ENCODE data around the gene KCNJ15. TPM values are rescaled to one million over a fixed set of nuclear protein-coding genes. Genes with fewer than 3 reads are reported as not detected.
A peak's percentile ranks its signal among the peaks of the same experiment; 100 is the strongest.
"Not testable (repeated sequence)": the region's sequence is repeated elsewhere in the genome, so short reads cannot be mapped to it uniquely, and the experiment has no call there.

KCNJ15 gene
- total and polyA plus RNA-seq, 2 experiments from 2014 or later, result not detected

DNA sequence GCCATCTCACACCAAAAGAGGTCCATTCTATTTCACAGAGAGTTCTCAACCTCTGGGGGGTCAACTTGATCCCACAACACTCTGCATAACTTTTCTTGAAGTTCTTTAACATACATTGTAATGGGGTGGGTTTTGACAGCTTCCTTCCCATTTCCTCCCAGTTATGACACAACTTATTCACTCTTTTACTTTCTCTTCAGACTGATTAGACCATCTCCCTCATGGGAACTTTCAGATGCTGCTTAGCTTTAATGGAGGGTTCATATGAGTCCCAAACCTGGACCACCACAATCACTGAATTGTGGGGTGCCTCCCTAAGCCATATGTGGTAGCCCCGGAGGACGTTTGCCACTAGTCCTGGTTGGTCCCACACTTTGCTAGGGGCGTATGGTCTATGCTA lies 28.3 kb upstream of the KCNJ15 start:
- Histone ChIP-seq H3K36me3 (no peaks in the 10 kb centered on the region), H3K27me3 (no peaks in the 10 kb centered on the region), H3K27ac (no peak overlapping the region), H3K9me3 (ENCODE audit: low read depth) (no peaks in the 10 kb centered on the region), H3K4me3 (no peak overlapping the region), H3K4me1 (ENCODE audit: low read depth) (no peaks in the 10 kb centered on the region)
- no peak for DNase-seq (ENCODE audit: low read depth in 1 of 2, low spot score in 1 of 2)
- TF ChIP-seq CTCF (IDR thresholded peaks at IDR 0.05; ENCODE audit: low read depth, low read length), result no peak

DNA sequence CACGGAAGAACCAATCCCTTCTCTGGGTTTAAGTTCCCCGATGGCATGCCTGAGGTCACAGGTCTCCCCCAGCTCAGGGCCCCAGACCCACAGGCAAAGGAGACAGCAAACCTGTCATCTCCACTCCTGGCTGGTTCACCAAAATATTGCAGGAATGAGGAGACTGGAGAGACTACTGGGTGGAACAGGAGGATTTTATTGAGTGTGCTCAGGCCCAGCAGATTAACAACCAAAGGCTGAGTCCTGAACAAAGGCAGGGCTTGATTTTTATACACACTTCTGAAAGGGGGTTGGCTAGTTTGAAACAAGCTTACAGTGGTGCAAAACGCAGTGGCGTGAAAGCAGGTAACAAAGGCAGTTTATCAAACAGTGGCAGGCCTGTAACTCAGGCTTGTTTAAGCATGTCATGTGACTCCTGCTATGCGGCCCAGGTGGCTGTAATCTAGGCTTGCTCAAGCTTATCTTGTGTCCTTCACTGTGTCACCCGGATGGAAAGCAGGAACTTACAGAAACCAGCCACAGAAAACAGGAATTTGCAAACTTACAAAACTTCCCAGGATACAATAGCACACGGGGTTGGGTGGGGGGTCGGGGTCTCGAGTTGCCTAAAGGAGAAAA lies 27.4 kb upstream of the KCNJ15 start:
- no peaks in the 10 kb centered on the region for H3K4me1 ChIP-seq (ENCODE audit: low read depth)
- no peak for TF ChIP-seq CTCF (IDR thresholded peaks at IDR 0.05; ENCODE audit: low read depth, low read length)
- no peaks in the 10 kb centered on the region for H3K27me3 ChIP-seq
- no peak overlapping the region for H3K4me3 ChIP-seq
- no peaks in the 10 kb centered on the region for H3K36me3 ChIP-seq
- no peak overlapping the region for H3K27ac ChIP-seq
- H3K9me3 ChIP-seq (ENCODE audit: low read depth), result no peaks in the 10 kb centered on the region
- DNase-seq (ENCODE audit: low read depth in 1 of 2, low spot score in 1 of 2), result peak in 1 of 2 donors; percentile 21

- Histone ChIP-seq H3K36me3 (no peaks in the 10 kb centered on the region), H3K9me3 (ENCODE audit: low read depth) (no peaks in the 10 kb centered on the region), H3K4me3 (no peak overlapping the region), H3K27ac (no peak overlapping the region), H3K4me1 (ENCODE audit: low read depth) (no peaks in the 10 kb centered on the region), H3K27me3 (no peaks in the 10 kb centered on the region)
- no peak for TF ChIP-seq CTCF (IDR thresholded peaks at IDR 0.05; ENCODE audit: low read depth, low read length)
- no peak for DNase-seq (ENCODE audit: low read depth in 1 of 2, low spot score in 1 of 2)
These were observed 22.2 kb upstream of the KCNJ15 start for GRCh38 chr21:38234395-38235142.

DNA sequence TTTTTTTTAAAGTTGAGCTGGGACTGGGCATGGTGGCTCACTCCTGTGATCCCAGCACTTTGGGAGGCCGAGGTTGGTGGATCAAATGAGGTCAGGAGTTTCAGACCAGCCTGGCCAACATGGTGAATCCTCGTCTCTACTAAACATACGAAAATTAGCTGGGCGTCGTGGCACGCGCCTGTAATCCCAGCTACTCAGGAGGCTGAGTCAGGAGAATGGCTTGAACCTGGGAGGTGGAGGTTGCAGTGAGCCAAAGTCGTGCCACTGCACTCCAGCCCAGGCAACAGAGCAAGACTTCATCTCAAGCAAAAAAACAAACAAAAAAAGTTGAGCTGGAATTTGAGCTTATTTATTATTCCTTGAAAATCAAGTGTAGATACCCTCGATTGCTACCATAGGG lies 21.5 kb upstream of the KCNJ15 start:
- H3K27ac ChIP-seq; H3K27me3 ChIP-seq; H3K36me3 ChIP-seq; DNase-seq (ENCODE audit: low read depth in 1 of 2, low spot score in 1 of 2); H3K4me1 ChIP-seq (ENCODE audit: low read depth); H3K9me3 ChIP-seq (ENCODE audit: low read depth); H3K4me3 ChIP-seq: not testable (repeated sequence)

DNA sequence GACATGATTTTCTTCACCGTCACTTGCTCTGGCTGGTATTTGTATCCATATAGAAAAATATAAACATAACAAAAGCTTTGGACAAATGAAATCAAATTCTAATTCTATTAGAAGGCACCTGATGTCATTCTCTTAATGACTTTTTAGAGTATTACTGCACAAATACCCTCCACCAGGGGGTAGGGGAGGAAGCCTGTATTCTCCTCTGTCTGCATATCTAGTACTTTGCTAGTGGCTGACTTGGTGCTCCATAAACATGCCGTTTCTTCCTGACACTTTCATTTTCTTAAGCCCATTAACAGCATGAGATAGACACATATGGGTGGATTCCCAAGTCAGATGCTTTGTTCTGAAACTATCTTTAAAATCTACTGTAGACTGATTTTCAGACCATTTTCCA lies 20.6 kb upstream of the KCNJ15 start:
- no peak overlapping the region for H3K27ac ChIP-seq
- TF ChIP-seq CTCF (IDR thresholded peaks at IDR 0.05; ENCODE audit: low read depth, low read length), result peak; percentile 35
- H3K27me3 ChIP-seq, result no peaks in the 10 kb centered on the region
- no peaks in the 10 kb centered on the region for H3K9me3 ChIP-seq (ENCODE audit: low read depth)
- H3K4me1 ChIP-seq (ENCODE audit: low read depth), result no peaks in the 10 kb centered on the region
- no peak for DNase-seq (ENCODE audit: low read depth in 1 of 2, low spot score in 1 of 2)
- no peaks in the 10 kb centered on the region for H3K36me3 ChIP-seq
- no peak overlapping the region for H3K4me3 ChIP-seq

- TF ChIP-seq CTCF (IDR thresholded peaks at IDR 0.05; ENCODE audit: low read depth, low read length), result no peak
These were observed 17.1 kb upstream of the KCNJ15 start for GRCh38 chr21:38239672-38240071.

More at GRCh38 chr21:38239672-38240071, 17.1 kb upstream of the KCNJ15 start:
- no peaks in the 10 kb centered on the region for H3K4me1 ChIP-seq (ENCODE audit: low read depth)
- H3K27ac ChIP-seq, result no peak overlapping the region
- no peaks in the 10 kb centered on the region for H3K36me3 ChIP-seq
- H3K9me3 ChIP-seq (ENCODE audit: low read depth), result no peaks in the 10 kb centered on the region
- no peak overlapping the region for H3K4me3 ChIP-seq
- no peak for DNase-seq (ENCODE audit: low read depth in 1 of 2, low spot score in 1 of 2)
- H3K27me3 ChIP-seq, result no peaks in the 10 kb centered on the region
